G401 (cell line): ENCODE measurements around the gene POU2F2. TPM values are rescaled to one million over a fixed set of nuclear protein-coding genes. Genes with fewer than 3 reads are reported as not detected.

ENCODE experiments used
- DNase-seq: peaks from one replicate; pipeline ENCODE4 v3.0.0-alpha.2; 2015; ENCODE audit warnings: low spot score
- in situ Hi-C: cut with HindIII; loops from 2 replicates; pipeline ENCODE4 v1.10.0; 2016; ENCODE audit warnings: low sequenced_read_pairs, mixed read lengths
- total RNA-seq: library from RNA; depleted of rRNA; stranded (reverse); fragments of >200 nt; shearing (Covaris generic); gene quantifications from 2 replicates; pipeline ENCODE4 v1.2.3, GENCODE V29; 2014

The POU2F2 gene
- total RNA-seq, 1 experiment from 2014 or later: not detected

DNA sequence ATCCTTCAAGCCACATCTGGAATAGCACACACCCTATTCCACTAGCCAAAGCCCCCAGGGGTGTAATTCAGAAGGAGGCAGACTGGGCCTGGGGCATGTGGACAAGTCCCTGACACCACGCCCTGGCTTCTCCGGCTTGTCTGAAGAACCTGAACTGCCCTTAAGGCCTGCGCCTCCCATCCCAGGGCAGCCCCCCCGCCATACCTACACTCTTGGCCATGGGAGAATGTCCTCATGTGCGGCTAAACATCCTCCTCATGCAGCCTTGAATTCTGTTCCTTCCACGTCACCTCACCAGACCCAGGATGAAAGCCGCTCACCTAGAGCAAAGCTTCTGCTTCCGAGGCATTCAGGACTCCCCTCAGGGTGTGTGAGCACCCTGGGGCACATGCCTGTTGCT is 24.3 kb upstream of the POU2F2 start:
- in situ Hi-C loops: no loop called here
- no peak for DNase-seq

DNA sequence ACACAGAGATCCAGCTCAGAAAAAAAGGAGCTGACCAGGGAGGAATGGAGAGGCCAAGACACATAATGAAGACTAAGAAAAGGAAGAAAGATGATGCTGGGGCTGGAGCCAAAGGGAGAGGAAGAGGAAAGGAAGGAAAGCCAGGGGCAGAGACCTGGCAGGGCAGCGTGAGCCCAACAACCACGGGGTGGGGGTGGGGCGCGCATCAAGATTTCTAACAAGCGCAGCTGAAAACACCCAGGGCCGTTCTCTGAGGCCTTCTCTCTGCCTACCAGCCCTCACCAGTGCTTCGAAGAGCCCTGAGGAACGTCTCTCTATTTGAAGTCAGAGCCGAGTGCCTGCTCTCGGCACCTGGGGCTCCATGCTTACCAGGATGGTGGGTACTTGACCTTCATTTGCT is 23.6 kb upstream of the POU2F2 start:
- in situ Hi-C loops: no loop called here
- no peak for DNase-seq

DNA sequence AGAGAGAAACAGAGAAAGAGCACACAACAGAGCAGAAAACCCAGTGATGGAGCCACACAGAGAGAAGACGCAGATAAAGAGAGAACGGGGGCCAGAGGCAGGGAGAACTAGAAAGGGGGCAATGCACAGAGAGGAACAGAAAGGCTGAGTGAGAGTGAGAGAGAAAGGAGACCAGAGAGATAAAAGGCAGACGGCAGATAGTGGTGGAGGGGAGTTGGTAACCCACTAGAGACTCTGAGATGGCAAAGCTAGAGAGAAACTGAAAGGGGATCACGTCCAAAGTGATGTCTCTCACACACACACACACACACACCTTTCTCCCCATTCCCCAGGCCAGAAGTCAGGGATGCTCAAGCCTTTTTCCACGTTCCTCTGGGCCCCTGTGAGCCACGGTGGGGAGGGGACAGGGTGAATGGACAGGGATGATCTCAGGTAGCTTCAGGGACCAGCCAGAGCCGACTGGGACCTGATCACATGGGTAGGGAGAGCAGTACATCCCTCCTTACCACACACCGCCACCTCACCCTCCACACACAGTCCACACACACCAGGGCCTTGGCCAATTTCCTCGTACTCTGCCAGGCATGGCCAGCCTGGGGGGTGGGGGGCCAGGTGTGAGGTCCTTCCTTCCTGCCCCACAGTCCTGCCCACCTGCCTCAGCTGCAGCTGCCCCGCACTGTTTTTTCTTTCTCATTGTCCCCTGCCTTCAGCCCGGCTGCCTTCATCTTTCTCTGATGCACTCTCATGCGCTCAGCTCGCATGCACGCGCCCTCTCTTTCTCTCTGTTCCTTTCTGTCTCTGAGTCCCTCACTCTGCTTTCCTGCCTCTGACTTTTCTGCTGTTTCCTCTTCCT is 22.5 kb upstream of the POU2F2 start:
- no peak for DNase-seq
- in situ Hi-C loops: no loop called here

DNA sequence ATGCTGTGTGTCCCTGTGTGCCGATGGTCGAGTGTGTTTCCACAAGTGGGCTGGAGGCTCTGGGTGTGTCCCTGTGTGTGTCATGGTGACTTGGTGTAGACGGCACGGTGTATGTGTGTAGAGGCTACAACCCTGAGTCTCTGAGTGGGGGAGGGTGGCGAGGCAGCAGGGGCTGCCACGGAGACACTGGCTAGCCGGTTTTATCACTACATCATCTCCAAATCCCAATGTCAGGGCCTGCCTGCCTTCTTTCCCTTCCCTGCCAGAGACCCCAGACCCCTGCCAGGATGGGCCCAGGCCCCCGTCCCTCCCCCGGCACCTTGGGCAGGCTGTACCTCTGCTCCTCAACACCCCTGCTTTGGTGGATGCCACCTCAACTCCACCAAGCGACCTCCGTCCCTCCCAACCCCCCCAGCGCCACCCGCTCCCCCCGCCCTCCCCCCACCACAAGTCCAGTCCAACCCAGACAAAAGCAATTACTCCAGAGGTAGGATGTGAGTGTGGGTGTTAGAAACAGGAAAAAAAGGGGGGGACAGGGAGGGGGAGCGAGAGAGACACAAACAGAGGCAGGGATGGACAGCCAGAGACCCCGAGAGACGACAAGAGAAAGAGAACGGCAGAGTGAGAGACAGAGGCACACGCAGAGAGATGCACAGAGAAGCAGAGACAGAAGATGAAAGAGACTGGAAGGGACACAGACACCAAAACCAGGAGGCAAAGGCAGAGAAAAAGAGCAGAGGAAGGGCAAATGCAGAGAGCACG is 21.6 kb upstream of the POU2F2 start:
- in situ Hi-C loops: no loop called here
- no peak for DNase-seq

DNA sequence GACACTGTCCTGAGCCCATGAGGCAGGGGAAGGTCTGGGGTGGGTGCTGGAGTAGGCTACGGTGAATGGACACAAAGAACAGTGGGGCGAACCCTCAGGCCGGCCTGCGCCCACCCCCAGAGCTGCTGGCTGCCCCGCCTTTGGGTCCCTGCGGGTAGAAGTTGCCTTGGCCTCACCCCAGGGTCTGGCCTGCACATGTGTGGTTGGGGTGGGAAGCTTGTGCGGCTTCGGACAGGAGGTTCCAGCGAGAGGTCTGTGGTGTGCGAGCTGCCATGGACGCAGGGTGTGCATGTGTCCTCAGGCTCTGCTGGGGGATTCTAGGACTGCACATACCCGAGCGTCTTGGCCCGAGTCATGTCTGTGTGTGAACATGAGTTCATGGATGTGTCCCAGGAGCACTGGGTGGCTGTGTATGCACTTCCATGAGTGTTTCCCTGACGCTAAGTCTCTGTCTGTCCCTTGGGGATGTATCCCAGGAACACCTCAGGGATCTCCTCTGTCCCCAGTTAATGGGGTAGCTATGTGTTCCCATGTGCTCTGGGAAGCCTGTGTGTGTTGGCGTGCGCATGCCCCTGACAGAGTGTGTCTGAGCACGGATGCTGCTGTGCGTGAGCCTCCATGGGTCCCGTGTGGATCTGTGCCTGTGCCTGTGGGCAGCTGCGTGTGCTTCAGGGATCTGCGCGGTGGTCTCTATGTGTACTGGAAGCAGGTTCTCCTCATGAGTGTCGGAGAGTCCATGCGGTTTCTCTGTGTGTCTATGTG is 20.8 kb upstream of the POU2F2 start:
- no peak for DNase-seq
- in situ Hi-C loops: no loop called here

DNA sequence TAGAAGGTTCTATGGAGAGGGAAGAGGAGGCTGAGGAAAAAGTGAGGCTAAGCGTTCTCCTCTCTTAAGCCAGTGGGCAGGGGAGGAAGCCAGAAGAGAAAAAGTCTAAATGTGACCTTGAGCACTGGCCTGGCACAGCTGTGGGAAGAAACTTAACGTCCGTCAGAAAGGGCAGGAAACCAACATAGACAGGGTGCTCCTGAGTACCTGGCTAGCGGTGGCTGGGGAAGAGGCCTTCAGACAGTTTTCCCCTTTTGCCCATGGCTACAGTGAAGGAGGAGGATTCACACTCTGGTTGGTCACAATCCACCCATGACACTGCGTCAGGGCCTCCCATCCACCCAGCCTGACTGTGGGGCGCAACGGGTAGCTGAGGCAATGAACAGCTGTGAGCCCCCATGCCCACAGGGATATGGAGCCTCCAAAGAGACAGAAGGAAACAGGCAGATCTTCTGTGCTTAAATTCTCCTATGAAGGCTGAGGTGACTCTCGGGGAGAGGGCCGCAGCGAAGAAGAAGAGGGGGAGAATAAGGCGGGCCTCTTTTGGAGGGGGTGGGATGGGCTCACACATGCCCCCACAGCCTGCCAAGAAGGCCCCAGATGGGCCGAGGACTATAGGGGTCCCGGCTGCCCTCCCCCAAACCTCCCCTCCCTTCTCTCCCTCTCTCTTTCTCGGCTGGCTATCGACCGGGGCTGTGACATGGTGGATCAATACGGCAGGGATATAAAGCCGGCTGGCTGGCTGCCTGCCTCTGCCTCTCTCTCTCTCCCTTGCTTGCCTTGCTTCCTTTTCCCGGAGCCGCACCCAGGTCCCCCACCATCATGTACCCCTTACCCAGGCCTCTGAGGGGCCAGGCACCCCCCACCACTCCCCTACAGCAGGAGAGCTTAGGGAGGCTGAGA is 19.8 kb upstream of the POU2F2 start:
- DNase-seq: no peak
- in situ Hi-C loops: no loop called here

DNA sequence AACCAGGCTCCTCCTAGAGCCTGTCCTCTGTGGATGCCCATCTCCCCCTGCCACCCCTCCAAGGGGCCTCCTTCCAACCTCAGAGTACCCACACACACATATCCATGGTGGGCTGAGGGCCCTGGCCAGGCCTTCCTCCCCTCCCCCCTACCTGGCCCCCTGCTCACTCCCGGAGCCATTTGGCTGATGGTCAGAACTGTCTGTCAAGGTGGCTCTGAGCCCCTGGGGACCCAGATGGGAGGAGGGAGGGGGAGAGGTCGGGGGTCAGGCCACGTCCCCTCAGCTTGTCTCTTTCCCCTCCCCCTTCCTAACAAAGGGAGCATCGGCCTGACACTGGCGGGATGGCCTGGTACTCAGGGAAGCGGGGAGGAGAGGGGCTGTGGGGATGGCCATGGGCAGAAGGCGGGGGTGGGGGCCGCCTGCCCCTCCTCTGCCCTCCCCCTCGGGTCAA is 18.7 kb upstream of the POU2F2 start:
- no peak for DNase-seq
- in situ Hi-C loops: no loop called here

DNA sequence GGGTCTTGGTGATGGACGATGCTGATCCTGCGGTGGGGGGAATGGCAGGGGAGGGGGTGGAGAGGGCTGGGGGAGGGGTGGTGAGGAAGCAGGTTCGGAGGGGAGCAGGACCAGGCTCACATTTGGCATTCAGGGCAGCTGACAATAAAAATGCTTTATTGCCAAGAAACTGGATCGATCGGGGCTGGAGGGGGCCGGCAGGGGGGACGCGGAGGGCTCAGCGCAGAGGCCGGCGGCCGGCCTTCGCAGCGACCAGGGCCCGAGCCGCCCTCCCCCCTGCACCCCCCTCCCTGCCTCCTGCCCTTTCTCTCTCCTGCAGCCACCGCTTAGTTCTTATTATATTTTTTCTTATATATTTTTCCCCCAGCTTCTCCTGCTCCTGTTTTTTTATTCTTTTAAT is 18.1 kb upstream of the POU2F2 start:
- no peak for DNase-seq
- in situ Hi-C loops: no loop called here

DNA sequence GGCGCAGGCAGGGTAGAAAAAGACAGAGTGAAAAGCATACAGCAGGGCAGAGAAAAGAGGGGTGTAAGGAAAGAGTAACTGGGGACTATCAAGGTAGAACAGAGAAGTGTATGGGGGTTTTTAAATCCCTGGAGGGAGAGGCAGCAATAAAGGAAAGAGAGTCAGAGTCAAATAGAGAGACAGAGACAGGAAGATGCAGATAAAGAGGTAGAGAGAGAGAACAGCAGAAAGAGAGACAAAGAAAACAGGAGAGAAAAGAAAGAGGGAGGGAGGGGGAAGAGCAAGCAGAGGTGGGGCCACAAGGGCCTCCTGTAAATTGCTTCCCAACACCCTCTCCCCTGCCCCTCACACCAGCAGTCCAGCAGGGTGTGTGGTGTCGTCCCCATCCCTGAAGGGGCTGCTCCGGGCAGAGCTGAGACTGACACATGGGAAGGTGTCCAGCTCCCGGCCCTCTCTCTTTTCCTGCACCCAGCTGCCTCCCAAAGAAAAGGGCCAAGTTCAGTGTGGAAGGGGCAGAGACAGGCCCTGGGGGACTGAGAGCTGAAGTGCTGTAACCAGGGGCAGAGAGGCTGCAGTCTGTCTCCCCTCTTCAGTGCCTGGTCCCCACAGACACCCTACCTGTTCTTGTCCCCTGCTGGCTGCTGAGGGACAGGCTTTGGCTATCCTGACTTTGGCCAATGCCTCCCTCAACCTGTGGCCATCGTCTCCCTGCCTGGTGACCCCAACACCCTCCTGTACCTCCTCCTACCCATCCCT is 17.4 kb upstream of the POU2F2 start:
- in situ Hi-C loops: no loop called here
- DNase-seq: no peak

DNA sequence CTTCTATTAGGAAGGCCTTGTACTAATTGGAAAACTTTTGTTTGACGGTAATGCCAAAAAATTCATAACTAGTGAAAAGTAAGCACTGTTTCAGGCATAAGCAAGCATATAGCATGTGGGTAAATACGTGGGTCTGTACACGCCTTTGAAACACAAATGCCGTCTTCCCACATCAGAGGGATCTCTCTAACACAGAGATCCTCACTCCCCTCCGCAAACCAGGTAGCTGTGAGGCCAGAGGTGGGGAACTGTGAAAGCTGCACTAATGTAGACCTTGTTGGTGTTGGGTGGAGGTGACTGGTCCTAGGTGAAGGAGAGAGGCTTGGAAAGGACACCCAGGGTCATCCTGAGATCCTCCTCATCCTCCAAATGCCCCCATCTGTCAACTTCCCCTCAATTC is 16.0 kb upstream of the POU2F2 start:
- in situ Hi-C loops: no loop called here
- no peak for DNase-seq

DNA sequence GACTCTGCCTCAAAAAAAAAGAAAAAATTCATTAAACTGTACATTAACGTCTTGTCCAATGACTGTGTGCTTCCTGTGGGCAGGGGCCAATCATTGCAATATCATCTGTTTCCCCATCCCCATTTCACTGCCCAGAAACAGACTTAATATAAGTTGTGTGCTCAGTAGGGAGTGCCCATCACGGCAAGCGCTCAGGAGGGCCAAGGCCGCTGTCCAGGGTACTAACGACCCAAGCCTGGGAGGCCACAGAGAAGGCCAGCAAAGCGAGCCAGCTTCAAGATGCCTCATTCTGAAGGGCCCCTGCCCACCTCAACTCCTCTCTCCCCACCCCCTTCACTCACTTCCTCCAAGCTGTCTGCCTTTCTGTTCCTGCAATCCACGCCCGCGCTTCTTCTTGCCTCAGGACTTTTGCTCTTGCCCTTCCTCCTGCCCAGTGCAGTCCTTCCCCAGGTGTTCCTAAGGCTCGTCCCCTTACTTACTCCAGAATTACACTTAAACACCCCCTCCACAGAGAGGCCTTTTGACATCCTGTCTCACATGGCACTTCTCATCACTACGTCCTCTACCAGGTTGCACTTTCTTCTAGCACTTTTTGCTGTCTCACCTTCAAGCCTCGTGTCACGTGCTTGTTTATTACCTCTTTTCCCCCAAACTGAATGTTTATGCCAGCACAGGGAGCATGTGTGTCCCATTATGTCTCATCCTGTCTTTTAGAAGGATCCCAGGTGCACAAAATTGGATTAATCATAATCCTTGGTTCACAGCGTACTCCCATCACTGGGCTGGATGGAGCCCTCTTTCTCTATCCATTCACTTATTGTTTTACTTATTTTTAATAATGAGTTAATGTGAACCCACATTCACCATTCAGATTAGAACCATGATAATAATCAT is 11.3 kb upstream of the POU2F2 start:
- in situ Hi-C loops: no loop called here
- DNase-seq: no peak

DNA sequence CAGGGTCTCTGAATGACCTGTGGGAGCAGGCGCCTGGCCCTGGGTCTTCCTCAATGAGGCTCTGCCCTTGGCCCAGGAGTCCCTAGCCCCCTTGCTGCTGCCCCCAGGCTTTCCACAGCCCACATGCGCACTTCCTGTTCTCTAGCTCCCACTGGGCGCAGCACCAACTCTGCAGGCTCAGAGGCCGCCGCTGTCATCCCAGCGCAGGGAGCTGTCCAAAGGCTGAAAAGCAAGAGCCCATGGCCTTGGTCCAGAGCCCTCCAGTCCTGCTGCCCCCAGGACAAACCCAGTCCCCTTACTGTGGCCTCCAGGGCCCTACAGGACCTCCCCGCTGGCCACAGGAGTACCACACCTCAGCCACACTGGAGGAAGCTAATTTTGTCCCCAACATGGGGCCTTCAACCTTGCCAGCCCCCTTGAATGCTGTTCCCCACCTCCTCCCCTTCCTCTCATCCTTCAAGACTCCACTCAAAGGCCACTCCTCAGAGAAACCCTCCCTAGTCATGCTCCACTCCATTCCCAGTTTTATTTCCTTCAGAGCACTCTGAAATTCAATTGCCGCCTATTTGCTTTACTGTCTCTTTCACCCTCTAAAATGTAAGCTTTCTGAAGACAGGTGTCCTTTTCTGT is 8.0 kb upstream of the POU2F2 start:
- no peak for DNase-seq
- in situ Hi-C loops: no loop called here

DNA sequence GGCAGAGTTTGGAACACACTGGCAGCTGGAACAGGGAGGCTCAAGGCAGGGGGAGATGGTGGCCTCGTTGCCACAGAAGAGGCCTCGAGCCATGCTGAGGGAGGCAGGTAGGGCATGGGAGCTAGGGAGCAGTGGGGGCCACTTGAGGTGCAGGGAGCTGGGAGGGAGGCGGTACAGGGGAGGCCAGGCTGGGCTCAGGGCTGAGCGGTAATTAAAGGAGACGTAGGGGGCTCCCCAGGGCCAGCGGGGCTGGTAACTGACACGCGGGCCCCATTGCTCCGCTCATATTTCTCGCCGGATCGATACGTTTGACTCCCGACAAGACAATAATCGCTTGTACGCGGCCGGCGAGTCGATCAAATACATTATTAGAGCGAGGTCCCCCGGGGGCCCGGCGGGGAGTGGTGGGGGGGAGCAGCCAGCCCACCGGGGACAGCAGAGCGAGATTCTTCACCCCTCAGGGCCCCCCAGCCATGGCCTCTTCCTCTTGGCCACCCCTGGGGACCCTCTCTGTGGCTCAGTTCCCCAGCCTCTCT is 2.4 kb upstream of the POU2F2 start:
- no peak for DNase-seq
- in situ Hi-C loops: no loop called here

DNA sequence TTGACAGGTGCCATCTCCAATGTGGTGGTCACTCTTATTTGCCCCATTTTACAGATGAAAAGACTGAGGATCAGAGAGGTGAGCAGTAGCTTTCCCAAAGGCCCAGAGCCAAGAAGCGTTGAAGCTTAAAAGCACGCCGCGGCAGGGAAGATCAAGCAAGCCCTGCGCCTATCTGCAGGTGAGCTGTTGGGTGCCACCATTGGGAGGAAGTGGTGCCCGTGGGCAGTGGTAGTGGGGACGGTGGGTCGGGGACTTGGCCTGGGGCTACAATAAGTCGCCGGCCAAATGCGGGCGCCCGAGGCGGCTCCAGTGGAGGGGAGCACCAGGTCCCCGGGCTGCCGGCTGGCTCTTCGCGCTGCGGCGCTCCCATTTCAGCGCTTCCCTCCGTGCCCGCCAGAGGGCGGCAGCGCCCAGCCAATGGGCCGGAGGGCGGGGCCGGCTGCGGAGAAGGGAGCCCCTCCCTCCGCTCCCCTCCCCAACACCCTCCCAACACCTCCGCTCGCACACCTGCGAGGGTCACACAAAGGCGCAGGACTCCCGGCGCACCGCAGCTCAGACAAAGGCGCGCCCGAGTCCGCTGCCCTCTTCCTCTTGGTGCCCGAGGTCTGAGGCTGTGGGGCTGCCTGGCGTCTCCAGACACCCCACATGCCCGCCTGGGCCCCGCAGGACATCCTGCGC is 744 bp upstream of the POU2F2 start:
- in situ Hi-C loops: no loop called here

DNA sequence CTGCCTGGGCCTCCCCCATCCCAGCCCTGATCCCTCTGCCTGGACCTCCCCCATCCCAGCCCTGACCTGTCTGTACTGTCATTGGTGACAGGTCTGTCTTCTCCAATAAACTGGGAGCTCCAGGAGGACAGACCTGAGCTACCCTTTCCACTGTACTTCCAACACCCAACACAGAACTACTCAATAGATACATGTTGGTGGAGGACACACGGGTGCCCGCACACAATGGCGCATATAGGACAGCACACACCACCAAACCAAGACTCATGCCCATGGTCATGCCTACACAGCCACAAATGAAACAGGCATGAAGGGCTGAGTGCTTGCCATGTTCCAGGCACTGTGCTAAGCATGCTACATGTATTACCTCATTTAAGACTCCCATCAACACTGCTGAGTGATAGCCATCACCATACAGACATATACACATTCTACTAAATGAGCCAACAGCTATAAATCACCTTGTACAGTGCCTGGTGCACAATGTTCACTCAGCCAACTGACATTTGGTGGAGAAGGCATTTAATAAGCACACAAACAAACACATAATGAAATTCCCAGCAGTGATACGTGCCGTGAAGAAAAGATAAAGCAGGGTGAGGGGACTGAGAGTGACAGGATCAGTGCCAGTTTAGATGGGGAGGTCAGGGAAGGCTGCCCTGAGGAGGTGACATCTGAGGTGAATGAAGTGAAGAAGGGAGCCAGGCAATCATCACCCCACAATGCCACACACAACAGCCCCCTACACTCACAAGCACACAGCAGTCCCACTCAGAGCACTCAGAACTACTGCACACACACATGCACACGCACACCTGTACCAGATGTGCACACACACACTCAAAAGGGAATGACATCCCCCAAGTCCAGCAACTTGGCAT is 857 bp downstream of the POU2F2 start:
- in situ Hi-C loops: no loop called here
- DNase-seq: no peak

More for the DNA sequence above, 744 bp upstream of the POU2F2 start:
- peak; percentile 83 for DNase-seq
